H1 (cell line): ENCODE results near the gene ANKS1B. TPM values are rescaled to one million over a fixed set of nuclear protein-coding genes. Genes with fewer than 3 reads are reported as not detected.

Source experiments
- EP300 ChIP-seq, 2 experiments: IDR thresholded peaks; 1 replicate in 1 of 2; 2 replicates in 1 of 2; pipeline ENCODE4 v1.6.1; 2011 to 2012; ENCODE audit warnings: low read depth in 2 of 2, low read length in 2 of 2, mild to moderate bottlenecking in 2 of 2, borderline replicate concordance in 1 of 2, inconsistent platforms in 1 of 2, moderate library complexity in 1 of 2
- NANOG ChIP-seq: IDR thresholded peaks from 2 replicates; pipeline ENCODE4 v1.6.1; 2011; ENCODE audit warnings: low read length, low read depth, mild to moderate bottlenecking, inconsistent platforms; ENCODE audit not compliant: insufficient read depth, poor library complexity, severe bottlenecking
- polyA plus RNA-seq, 7 experiments: library from polyadenylated mRNA; depleted of rRNA in 3 of 7; stranded (reverse) in 5 of 7; unstranded in 2 of 7; fragments of >200 nt in 5 of 7; fragments of 200-250 nt in 2 of 7; gene quantifications; 1 replicate in 5 of 7; 2 replicates in 1 of 7; 4 replicates in 1 of 7; pipeline versions ENCODE4 v1.2.1 to v1.2.3, GENCODE V29; 2011 to 2013; ENCODE audit warnings: missing spikeins in 2 of 7, mixed read lengths in 2 of 7
- total RNA-seq: library from RNA; stranded (reverse); fragmentation: NEBNext Ultra II Directional; extraction: Animal tissue kit (Norgen Biotek cat#: 25700); gene quantifications from 2 replicates; pipeline ENCODE4 v1.2.1, GENCODE V29; 2021
- TF ChIP-seq, protein P1 (sequence below): fragments of 300-600 bp; sonication (generic); IDR thresholded peaks from 2 replicates; pipeline ENCODE4 v1.7.1; 2012; ENCODE audit warnings: low read length, moderate library complexity, mild to moderate bottlenecking, inconsistent platforms; ENCODE audit not compliant: insufficient replicate concordance
- TF ChIP-seq, protein P2 (sequence below): IDR thresholded peaks from 2 replicates; pipeline ENCODE4 v1.6.1; 2012; ENCODE audit warnings: low read length, inconsistent platforms

ANKS1B gene
- total and polyA plus RNA-seq, 2 of the 8 experiments (the other 6 are each of a cell fraction or from before 2014, with no cell fraction given) = 2.7 to 6.1 TPM

DNA sequence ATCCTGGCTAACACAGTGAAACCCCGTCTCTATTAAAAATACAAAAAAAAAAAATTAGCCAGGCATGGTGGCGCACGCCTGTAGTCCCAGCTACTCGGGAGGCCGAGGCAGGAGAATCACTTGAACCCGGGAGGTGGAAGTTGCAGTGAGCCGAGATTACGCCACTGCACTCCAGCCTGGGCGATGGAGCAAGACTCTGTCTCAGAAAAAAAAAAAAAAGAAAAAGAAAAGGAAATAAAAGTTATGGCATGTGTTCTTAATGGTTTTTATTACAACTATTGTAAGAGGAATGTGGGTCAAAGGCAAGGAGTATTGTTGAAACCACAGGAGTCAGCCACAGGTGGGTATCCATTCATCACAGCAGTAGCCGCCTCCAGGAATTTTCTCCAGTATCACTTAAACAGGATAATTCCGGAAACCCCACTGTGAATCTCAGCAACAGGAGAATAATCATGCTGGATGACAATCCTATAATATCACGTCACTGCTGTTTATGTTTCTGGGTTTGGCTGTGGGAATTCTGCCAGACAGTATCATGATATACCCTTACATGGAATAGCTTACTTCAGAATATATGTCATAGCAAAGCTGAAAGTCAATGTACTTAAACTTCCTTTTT, 1147.5 kb downstream of the ANKS1B start (continued):
- TF ChIP-seq, protein P1, sequence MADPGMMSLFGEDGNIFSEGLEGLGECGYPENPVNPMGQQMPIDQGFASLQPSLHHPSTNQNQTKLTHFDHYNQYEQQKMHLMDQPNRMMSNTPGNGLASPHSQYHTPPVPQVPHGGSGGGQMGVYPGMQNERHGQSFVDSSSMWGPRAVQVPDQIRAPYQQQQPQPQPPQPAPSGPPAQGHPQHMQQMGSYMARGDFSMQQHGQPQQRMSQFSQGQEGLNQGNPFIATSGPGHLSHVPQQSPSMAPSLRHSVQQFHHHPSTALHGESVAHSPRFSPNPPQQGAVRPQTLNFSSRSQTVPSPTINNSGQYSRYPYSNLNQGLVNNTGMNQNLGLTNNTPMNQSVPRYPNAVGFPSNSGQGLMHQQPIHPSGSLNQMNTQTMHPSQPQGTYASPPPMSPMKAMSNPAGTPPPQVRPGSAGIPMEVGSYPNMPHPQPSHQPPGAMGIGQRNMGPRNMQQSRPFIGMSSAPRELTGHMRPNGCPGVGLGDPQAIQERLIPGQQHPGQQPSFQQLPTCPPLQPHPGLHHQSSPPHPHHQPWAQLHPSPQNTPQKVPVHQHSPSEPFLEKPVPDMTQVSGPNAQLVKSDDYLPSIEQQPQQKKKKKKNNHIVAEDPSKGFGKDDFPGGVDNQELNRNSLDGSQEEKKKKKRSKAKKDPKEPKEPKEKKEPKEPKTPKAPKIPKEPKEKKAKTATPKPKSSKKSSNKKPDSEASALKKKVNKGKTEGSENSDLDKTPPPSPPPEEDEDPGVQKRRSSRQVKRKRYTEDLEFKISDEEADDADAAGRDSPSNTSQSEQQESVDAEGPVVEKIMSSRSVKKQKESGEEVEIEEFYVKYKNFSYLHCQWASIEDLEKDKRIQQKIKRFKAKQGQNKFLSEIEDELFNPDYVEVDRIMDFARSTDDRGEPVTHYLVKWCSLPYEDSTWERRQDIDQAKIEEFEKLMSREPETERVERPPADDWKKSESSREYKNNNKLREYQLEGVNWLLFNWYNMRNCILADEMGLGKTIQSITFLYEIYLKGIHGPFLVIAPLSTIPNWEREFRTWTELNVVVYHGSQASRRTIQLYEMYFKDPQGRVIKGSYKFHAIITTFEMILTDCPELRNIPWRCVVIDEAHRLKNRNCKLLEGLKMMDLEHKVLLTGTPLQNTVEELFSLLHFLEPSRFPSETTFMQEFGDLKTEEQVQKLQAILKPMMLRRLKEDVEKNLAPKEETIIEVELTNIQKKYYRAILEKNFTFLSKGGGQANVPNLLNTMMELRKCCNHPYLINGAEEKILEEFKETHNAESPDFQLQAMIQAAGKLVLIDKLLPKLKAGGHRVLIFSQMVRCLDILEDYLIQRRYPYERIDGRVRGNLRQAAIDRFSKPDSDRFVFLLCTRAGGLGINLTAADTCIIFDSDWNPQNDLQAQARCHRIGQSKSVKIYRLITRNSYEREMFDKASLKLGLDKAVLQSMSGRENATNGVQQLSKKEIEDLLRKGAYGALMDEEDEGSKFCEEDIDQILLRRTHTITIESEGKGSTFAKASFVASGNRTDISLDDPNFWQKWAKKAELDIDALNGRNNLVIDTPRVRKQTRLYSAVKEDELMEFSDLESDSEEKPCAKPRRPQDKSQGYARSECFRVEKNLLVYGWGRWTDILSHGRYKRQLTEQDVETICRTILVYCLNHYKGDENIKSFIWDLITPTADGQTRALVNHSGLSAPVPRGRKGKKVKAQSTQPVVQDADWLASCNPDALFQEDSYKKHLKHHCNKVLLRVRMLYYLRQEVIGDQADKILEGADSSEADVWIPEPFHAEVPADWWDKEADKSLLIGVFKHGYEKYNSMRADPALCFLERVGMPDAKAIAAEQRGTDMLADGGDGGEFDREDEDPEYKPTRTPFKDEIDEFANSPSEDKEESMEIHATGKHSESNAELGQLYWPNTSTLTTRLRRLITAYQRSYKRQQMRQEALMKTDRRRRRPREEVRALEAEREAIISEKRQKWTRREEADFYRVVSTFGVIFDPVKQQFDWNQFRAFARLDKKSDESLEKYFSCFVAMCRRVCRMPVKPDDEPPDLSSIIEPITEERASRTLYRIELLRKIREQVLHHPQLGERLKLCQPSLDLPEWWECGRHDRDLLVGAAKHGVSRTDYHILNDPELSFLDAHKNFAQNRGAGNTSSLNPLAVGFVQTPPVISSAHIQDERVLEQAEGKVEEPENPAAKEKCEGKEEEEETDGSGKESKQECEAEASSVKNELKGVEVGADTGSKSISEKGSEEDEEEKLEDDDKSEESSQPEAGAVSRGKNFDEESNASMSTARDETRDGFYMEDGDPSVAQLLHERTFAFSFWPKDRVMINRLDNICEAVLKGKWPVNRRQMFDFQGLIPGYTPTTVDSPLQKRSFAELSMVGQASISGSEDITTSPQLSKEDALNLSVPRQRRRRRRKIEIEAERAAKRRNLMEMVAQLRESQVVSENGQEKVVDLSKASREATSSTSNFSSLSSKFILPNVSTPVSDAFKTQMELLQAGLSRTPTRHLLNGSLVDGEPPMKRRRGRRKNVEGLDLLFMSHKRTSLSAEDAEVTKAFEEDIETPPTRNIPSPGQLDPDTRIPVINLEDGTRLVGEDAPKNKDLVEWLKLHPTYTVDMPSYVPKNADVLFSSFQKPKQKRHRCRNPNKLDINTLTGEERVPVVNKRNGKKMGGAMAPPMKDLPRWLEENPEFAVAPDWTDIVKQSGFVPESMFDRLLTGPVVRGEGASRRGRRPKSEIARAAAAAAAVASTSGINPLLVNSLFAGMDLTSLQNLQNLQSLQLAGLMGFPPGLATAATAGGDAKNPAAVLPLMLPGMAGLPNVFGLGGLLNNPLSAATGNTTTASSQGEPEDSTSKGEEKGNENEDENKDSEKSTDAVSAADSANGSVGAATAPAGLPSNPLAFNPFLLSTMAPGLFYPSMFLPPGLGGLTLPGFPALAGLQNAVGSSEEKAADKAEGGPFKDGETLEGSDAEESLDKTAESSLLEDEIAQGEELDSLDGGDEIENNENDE = peak; percentile 52
- TF ChIP-seq EP300 (IDR thresholded peaks at IDR 0.05; ENCODE audit: borderline replicate concordance in 1 of 2, low read depth in 2 of 2, low read length in 2 of 2) = peak in 1 of 2 experiments; percentile 97; a peak in 2 of 3 replicates
- peak; percentile 70 for TF ChIP-seq NANOG
- TF ChIP-seq, protein P2, sequence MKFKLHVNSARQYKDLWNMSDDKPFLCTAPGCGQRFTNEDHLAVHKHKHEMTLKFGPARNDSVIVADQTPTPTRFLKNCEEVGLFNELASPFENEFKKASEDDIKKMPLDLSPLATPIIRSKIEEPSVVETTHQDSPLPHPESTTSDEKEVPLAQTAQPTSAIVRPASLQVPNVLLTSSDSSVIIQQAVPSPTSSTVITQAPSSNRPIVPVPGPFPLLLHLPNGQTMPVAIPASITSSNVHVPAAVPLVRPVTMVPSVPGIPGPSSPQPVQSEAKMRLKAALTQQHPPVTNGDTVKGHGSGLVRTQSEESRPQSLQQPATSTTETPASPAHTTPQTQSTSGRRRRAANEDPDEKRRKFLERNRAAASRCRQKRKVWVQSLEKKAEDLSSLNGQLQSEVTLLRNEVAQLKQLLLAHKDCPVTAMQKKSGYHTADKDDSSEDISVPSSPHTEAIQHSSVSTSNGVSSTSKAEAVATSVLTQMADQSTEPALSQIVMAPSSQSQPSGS = peak; percentile 47; the same call in 1 of the 2 replicates
